CD4-positive, alpha-beta T cell treated with Interferon gamma for 1 hour (primary cell): ENCODE results near the gene DPRX.

Experiments
- DNase-seq: peaks from one replicate; pipeline ENCODE4 v3.0.0-alpha.2; 2020

The DPRX gene, protein sequence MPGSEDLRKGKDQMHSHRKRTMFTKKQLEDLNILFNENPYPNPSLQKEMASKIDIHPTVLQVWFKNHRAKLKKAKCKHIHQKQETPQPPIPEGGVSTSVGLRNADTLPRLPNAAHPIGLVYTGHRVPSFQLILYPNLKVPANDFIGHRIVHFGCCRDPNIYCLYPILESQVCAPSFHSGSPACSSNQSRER

GRCh38 chr19:53631949-53632407 is at the start of gene DPRX:
Gene DPRX, plus strand, starts transcription at chr19:53631999. Its CDS starts 108 bp downstream, at chr19:53632107.
- no peak for DNase-seq

DNA sequence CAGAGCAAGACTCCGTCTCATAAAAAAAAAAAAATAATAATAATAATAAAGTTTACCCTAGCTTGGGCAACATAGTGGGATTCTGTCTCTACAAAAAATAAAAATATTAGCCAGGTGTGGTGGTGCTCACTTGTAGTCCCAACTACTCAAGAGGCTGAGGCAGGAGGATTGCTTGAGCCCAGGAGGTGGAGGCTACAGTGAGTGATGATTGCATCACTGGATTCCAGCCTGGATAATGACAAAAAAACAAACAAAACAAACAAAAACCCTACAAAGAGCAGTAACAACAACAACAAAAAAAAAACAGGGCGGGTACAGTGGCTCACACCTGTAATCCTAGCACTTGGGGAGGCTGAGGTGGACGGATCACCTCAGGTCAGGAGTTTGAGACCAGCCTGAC is 48.6 kb upstream of the DPRX start:
- no peak for DNase-seq

- no peak for DNase-seq
These were observed 45.5 kb upstream of the DPRX start for GRCh38 chr19:53586277-53586691.

GRCh38 chr19:53594811-53595509 is 36.8 kb upstream of the DPRX start:
- DNase-seq = no peak

GRCh38 chr19:53595510-53595867 is 36.3 kb upstream of the DPRX start:
- no peak for DNase-seq

DNA sequence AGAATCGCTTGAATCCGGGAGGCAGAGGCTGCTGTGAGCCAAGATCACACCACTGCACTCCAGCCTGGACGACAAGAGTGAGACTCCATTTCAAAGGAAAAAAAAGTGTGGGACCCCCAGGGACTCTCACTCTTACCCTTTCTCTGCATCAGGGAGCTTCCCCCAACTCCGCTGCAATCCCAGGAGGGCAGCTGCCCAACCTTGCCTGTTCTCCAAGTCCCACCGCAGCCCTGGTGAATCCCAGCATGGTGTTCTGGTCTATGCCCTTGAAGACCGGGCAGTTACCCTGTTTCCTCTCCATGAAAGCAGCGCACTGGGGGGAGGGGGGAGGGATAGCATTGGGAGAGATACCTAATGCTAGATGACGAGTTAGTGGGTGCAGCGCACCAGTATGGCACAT is 35.7 kb upstream of the DPRX start:
- DNase-seq = no peak

GRCh38 chr19:53597023-53597422 is 34.8 kb upstream of the DPRX start:
- DNase-seq = no peak

DNA sequence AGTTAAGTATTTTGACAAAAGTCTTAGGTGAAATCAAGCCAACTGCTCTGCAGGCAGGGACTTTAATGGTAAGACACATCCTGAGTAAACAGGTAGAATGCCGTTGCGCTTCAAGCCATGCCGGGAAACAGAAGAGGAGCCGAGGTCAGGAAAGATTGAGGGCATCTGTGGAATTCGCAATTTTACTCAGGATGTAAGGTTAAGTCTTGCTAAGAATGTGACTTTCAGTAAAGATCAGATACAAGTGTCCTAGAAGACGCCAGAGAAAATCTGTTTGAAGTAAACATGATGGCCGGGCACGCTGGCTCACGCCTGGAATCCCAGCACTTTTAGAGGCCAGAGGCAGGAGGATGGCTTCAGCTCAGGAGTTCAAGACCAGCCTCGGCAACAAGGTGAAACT is 33.4 kb upstream of the DPRX start:
- no peak for DNase-seq

DNA sequence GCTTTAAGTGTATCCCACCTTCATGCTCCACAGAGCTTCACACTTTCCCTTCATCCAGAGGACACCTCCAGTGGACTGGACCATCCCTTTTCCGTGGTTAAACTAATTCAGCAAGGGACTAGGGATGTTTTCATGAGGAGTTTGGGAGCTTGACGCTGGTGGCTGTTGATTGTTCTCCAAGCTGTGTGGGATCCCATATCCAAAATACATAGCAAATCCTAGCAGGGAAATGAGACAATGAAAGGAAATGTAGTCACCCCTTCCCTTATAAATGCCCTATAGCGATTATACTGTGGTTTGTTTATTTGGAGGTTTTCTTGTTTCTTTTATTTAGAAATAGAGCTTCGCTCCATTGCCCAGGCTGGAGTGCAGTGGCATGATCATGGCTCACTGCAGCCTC is 31.6 kb upstream of the DPRX start:
- no peak for DNase-seq

DNA sequence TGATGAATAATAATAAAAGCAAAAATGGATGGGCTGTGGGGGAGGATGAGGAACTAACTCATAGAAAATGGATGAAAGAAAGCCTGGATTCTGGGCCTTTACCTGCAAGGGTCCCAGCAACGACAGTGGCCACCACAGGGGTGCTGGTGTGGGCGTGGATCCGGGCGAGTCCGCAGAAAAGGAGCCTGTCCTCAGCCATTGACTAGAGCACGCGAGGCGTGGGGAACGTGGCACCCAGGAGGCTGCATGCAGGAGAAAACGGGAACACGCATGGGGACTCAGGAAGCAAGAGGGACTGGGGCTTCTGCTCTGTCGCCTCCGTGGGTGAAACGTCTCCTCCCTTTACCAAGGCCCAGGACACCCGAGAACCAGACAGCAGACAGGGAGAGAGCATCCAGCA is 25.8 kb upstream of the DPRX start:
- DNase-seq = no peak

GRCh38 chr19:53608381-53608780 is 23.4 kb upstream of the DPRX start:
- no peak for DNase-seq

- no peak for DNase-seq
These were observed 18.9 kb upstream of the DPRX start for GRCh38 chr19:53612762-53613526.

DNA sequence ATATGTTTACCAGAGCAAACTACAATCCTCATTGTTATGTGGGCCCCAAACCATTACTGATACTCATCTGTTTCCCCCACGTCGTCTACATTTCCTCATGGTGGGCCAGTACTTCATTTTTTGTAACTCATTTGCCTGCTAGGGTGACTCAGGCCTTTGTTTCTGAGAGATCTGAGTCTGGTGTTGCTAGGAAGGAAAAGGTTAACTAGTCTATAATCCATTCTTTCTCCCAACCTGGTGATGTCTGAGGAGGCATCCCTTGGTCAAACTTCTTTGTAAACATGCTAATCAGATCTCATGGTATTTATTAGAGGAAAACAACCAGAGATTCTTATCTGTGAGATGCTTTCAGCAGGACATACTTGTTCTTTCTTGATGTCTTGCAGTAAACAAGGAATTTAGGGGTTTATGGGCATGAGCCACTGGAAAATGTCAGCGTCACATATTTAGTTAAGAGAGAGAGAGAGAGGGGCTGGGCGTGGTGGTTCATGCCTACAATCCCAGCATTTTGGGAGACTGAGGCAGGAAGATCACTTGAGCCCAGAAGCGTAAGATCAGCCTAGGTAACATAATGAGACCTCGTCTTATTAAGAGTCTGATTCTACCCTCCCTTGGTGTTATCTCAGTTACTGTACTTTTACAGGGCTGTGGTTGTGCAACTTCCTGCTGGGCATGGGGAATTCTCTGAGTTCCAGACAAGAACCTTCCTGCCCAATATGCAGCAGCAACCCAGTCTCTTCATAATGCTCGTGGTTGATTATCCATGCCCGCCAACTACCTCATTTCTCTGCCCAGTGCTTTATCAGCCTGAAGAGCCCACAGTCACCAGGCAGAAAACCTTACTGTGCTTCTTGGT is 9.7 kb upstream of the DPRX start:
- no peak for DNase-seq

DNA sequence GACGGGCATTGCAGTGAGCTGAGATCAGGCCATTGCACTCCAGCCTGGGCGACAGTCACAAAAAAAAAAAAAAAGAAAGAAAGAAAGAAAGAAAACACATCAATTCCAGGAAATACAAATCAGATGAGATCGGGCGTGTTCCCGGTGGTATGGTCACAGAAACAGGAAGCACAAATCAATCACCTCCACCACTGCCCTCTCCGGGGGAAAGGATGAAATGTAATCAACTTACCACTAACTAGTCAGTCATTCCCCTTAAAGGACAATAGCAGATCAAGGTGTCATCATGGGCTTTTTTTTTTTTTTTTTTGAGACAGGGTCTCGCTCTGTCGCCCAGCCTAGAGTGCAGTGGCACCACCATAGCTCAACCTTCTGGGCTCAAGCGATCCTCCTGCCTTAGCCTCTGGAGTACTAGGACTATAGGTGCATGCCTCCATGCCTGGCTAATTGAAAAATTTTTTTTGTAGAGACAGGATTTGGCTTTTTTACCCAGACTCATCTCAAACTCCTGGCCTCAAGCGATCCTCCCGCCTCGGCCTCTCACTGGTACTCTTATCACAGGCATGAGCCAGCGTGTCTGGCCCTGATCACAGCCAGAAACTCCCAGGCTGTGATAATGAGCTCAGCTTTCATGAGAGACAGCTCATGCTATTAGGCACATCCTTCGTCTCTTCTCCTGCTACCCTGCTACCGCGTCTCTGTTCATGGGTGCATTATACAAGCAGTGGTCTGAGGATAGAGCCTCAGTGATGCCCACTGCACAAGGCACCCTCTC is 6.8 kb upstream of the DPRX start:
- DNase-seq = no peak

GRCh38 chr19:53626486-53626885 is 5.3 kb upstream of the DPRX start:
- DNase-seq = no peak

DNA sequence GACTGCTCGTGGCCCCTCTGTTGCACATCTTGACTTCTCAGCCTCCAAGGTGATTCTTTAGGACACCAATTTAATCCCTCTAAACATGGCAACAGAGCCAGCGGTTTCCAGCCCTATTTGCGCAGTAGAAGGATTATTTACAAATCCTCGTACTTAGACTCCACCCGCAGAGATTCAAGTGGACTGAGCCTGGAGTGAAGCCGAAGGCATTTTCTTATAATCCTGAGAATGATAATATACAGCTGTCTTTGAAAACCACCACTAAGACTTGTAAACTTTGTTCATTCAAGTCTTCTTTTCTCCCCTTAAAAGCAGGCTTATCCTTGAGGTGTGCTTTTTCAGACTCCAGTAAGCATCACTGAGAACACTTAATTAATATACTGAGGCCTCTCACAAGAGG is 4.8 kb upstream of the DPRX start:
- DNase-seq = no peak

DNA sequence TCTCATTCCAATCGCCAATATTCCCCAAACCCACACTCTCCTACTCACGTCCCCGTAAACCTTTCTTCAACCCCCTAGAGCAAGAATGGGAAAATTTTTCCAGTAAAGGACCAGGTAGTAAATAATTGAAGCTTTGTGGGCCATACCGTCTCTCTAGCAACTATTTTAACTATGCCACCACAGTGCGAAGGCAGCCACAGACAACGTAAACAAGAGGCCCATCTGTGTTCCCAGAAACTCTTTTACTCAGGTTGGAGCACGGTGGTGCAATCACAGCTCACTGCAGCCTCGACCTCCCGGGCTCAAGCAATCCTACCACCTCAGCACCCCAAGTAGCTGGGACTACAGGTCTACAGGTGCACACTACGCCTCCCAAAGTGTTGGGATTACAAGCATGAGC is 3.0 kb downstream of the DPRX start:
- DNase-seq = no peak

DNA sequence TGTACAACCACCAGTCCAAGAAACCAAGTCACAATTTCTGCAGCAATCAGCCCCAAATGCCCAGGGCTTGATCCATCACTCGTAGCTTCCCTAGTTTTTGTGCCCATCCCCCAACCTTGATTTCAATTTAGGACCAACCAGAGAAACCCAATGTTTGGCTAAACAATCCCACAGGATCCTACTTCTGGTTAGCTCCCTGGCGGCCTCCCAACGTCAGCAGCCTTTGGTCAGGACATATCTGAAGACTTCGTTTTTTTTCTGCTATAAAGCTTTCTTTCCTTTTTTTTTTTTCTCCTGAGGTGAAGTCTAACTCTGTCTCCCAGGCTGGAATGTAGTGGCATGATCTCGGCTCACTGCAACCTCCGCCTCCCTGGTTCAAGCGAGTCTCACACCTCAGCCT is 7.7 kb downstream of the DPRX start:
- no peak for DNase-seq

- no peak for DNase-seq
These were observed 10.7 kb downstream of the DPRX start for GRCh38 chr19:53642381-53643099.

- no peak for DNase-seq
These were observed 12.4 kb downstream of the DPRX start for GRCh38 chr19:53644061-53644816.

- no peak for DNase-seq
These were observed 14.3 kb downstream of the DPRX start for GRCh38 chr19:53646144-53646543.
